ENCODE data around the gene MMP23B.

GRCh38 chr1:1601564-1602303 is 30.2 kb upstream of the MMP23B start:
- TF ChIP-seq CTCF (conservative IDR thresholded peaks at IDR 0.05) = no peak
- no peak for TF ChIP-seq EZH2 (IDR thresholded peaks at IDR 0.05; ENCODE audit: low read depth)

Measured in PC-9 (cell line).